ENCODE data around the gene KANSL2. TPM values are rescaled to one million over a fixed set of nuclear protein-coding genes. Genes with fewer than 3 reads are reported as not detected.

The KANSL2 gene
- total and polyA plus RNA-seq, 9 of the 15 experiments (the other 6 are each of a cell fraction or from before 2014, with no cell fraction given), result 41.1 to 89.8 (median 55.4) TPM

DNA sequence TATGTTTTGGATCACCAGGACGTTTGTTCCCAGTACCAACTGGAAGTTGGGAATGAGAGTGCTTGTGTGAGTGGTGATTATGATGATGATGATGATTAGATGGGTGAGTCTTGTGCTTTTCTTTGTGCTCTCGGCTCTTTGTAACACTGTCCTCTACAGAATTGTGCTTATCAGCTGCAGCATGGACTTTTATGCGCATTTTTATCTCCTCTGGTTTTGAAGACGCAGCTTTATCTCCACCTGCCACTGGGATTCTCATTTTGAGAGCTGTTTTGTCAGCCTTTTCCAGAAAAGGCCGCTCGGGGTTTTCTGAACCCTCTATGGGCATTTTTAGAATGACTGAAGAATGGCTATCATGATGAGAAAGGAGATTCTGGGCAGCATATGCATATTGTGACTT lies 11.5 kb upstream of the KANSL2 start (continued):
- TF ChIP-seq, protein P1, sequence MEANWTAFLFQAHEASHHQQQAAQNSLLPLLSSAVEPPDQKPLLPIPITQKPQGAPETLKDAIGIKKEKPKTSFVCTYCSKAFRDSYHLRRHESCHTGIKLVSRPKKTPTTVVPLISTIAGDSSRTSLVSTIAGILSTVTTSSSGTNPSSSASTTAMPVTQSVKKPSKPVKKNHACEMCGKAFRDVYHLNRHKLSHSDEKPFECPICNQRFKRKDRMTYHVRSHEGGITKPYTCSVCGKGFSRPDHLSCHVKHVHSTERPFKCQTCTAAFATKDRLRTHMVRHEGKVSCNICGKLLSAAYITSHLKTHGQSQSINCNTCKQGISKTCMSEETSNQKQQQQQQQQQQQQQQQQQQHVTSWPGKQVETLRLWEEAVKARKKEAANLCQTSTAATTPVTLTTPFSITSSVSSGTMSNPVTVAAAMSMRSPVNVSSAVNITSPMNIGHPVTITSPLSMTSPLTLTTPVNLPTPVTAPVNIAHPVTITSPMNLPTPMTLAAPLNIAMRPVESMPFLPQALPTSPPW (CRISPR knock-in tag; IDR thresholded peaks at IDR 0.05), result no peak
- TF ChIP-seq SRF (CRISPR knock-in tag; IDR thresholded peaks at IDR 0.05), result no peak
- no peak for TF ChIP-seq ZNF41 (CRISPR knock-in tag; conservative IDR thresholded peaks at IDR 0.05)
- no peak for TF ChIP-seq HMG20B (CRISPR knock-in tag; IDR thresholded peaks at IDR 0.05)
- TF ChIP-seq, protein P2, sequence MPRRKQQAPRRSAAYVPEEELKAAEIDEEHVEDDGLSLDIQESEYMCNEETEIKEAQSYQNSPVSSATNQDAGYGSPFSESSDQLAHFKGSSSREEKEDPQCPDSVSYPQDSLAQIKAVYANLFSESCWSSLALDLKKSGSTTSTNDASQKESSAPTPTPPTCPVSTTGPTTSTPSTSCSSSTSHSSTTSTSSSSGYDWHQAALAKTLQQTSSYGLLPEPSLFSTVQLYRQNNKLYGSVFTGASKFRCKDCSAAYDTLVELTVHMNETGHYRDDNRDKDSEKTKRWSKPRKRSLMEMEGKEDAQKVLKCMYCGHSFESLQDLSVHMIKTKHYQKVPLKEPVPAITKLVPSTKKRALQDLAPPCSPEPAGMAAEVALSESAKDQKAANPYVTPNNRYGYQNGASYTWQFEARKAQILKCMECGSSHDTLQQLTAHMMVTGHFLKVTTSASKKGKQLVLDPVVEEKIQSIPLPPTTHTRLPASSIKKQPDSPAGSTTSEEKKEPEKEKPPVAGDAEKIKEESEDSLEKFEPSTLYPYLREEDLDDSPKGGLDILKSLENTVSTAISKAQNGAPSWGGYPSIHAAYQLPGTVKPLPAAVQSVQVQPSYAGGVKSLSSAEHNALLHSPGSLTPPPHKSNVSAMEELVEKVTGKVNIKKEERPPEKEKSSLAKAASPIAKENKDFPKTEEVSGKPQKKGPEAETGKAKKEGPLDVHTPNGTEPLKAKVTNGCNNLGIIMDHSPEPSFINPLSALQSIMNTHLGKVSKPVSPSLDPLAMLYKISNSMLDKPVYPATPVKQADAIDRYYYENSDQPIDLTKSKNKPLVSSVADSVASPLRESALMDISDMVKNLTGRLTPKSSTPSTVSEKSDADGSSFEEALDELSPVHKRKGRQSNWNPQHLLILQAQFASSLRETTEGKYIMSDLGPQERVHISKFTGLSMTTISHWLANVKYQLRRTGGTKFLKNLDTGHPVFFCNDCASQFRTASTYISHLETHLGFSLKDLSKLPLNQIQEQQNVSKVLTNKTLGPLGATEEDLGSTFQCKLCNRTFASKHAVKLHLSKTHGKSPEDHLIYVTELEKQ (CRISPR knock-in tag; IDR thresholded peaks at IDR 0.05), result no peak
- TF ChIP-seq L3MBTL2 (IDR thresholded peaks at IDR 0.05), result peak; percentile 84
- no peak for TF ChIP-seq NCOA2 (IDR thresholded peaks at IDR 0.05; ENCODE audit: partially characterized antibody in 2 of 2)
- TF ChIP-seq BHLHE40 (IDR thresholded peaks at IDR 0.05; ENCODE audit: low read length), result peak; percentile 22; the same call in 1 of the 2 replicates
- peak; percentile 77 for TF ChIP-seq MTA2 (IDR thresholded peaks at IDR 0.05; ENCODE audit: low read depth)
- TF ChIP-seq IRF2 (CRISPR knock-in tag; IDR thresholded peaks at IDR 0.05), result no peak
- TF ChIP-seq, protein P3, sequence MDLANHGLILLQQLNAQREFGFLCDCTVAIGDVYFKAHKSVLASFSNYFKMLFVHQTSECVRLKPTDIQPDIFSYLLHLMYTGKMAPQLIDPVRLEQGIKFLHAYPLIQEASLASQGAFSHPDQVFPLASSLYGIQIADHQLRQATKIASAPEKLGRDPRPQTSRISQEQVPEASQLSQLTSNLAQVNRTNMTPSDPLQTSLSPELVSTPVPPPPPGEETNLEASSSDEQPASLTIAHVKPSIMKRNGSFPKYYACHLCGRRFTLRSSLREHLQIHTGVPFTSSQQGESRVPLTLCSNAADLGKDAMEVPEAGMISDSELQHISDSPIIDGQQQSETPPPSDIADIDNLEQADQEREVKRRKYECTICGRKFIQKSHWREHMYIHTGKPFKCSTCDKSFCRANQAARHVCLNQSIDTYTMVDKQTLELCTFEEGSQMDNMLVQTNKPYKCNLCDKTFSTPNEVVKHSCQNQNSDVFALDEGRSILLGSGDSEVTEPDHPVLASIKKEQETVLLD (IDR thresholded peaks at IDR 0.05), result no peak
- peak; percentile 41; the same call in 1 of the 2 replicates for TF ChIP-seq JUND (IDR thresholded peaks at IDR 0.05; ENCODE audit: borderline replicate concordance, low read depth, low read length)
- no peak for TF ChIP-seq JUND (tag; IDR thresholded peaks at IDR 0.05; ENCODE audit: borderline replicate concordance, low read depth, low read length)
- TF ChIP-seq RAD21 (CRISPR knock-in tag; conservative IDR thresholded peaks at IDR 0.05 in 1 of 2, IDR thresholded peaks at IDR 0.05 in 1 of 2), result no peak
- TF ChIP-seq GATAD2B (IDR thresholded peaks at IDR 0.05; ENCODE audit: borderline replicate concordance), result 0 out of 2 replicates have a peak, but pooled peaks have one; percentile 52
- 0 out of 2 replicates have a peak, but pooled peaks have one; percentile 30 for TF ChIP-seq TOE1 (IDR thresholded peaks at IDR 0.05; ENCODE audit: borderline replicate concordance)
- no peak for TF ChIP-seq TOE1 (CRISPR knock-in tag; IDR thresholded peaks at IDR 0.05; ENCODE audit: borderline replicate concordance, low read depth)
- TF ChIP-seq, protein P4, sequence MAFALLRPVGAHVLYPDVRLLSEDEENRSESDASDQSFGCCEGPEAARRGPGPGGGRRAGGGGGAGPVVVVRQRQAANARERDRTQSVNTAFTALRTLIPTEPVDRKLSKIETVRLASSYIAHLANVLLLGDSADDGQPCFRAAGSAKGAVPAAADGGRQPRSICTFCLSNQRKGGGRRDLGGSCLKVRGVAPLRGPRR (CRISPR knock-in tag; IDR thresholded peaks at IDR 0.05), result no peak
- TF ChIP-seq RCOR1 (IDR thresholded peaks at IDR 0.05; ENCODE audit: borderline replicate concordance in 1 of 2, low read depth in 2 of 2, low read length in 2 of 2), result peak in 1 of 2 experiments; percentile 79; a peak in 2 of 4 replicates
- TF ChIP-seq, protein P5, sequence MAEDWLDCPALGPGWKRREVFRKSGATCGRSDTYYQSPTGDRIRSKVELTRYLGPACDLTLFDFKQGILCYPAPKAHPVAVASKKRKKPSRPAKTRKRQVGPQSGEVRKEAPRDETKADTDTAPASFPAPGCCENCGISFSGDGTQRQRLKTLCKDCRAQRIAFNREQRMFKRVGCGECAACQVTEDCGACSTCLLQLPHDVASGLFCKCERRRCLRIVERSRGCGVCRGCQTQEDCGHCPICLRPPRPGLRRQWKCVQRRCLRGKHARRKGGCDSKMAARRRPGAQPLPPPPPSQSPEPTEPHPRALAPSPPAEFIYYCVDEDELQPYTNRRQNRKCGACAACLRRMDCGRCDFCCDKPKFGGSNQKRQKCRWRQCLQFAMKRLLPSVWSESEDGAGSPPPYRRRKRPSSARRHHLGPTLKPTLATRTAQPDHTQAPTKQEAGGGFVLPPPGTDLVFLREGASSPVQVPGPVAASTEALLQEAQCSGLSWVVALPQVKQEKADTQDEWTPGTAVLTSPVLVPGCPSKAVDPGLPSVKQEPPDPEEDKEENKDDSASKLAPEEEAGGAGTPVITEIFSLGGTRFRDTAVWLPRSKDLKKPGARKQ (CRISPR knock-in tag; IDR thresholded peaks at IDR 0.05), result no peak

Data from K562 (cell line).